ENCODE results near the gene EXOC5.

DNA sequence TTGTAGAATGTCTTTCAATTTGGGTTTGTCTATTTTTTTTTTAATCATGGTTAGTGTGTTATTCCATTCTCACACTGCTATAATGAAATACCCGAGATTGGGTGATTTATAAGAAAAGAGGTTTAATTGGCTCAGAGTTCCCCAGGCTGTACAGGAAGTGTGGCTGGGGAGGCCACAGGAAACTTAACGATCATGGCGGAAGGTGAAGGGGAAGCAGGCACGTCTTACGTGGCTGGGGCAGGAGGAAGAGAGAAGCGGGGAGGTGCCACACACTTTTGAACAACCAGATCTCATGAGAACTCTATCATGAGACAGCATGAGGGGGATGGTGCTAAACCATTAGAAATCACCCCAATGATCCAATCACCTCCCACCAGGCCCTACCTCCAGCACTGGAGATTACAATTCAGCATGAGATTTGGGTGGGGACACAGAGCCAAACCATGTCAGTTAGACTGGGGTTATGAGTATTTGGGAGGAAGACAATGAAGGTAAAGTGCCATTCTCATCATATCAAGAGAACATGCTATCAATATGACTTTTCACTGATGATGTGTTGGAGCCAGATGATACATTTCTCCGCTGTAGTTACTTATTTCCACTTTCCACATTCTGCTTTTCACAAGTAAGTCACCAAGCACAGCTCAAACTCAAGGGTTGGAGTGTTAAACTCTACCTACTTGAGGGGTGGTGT is 45.8 kb upstream of the EXOC5 start:
- TF ChIP-seq EGR1 (IDR thresholded peaks at IDR 0.05) (no peak), ZBTB7A (IDR thresholded peaks at IDR 0.05; ENCODE audit: low read depth) (no peak), EP300 (IDR thresholded peaks at IDR 0.05; ENCODE audit: borderline replicate concordance) (no peak), YY1 (IDR thresholded peaks at IDR 0.05; ENCODE audit: low read depth) (no peak)
- TF ChIP-seq, protein P1, sequence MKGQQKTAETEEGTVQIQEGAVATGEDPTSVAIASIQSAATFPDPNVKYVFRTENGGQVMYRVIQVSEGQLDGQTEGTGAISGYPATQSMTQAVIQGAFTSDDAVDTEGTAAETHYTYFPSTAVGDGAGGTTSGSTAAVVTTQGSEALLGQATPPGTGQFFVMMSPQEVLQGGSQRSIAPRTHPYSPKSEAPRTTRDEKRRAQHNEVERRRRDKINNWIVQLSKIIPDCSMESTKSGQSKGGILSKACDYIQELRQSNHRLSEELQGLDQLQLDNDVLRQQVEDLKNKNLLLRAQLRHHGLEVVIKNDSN (IDR thresholded peaks at IDR 0.05), result no peak

All from Ishikawa (cell line).